IPS DF 6.9 (cell line): ENCODE measurements around the gene TRIM66.
"Not testable (repeated sequence)": the region's sequence is repeated elsewhere in the genome, so short reads cannot be mapped to it uniquely, and the experiment has no call there.

Experiments
- DNase-seq: peaks from one replicate; pipeline ENCODE4 v3.0.0-alpha.2; 2013; ENCODE audit warnings: low read depth, low spot score
- H3K27ac ChIP-seq: one replicate; pipeline ENCODE4 v1.5.1; 2013; ENCODE audit warnings: low read length, control low read depth
- H3K27me3 ChIP-seq: 2 replicates; pipeline ENCODE4 v1.6.1; 2013; ENCODE audit warnings: mild to moderate bottlenecking, low read length; ENCODE audit not compliant: control insufficient read depth, insufficient read depth
- H3K36me3 ChIP-seq: 2 replicates; pipeline ENCODE4 v1.6.1; 2013; ENCODE audit warnings: low read length; ENCODE audit not compliant: control insufficient read depth, insufficient read depth
- H3K4me1 ChIP-seq: 2 replicates; pipeline ENCODE4 v1.6.1; 2013; ENCODE audit warnings: low read length; ENCODE audit not compliant: control insufficient read depth, insufficient read depth
- H3K4me3 ChIP-seq: 2 replicates; pipeline ENCODE4 v1.5.1; 2013; ENCODE audit warnings: mild to moderate bottlenecking, low read length
- H3K9me3 ChIP-seq: 2 replicates; pipeline ENCODE4 v1.6.1; 2013; ENCODE audit warnings: low read length, inconsistent platforms; ENCODE audit not compliant: control insufficient read depth, insufficient read depth
- WGBS: extraction: QIAGEN DNeasy Blood & Tissue Kit; methylation state at CpG from one replicate; pipeline ENCODE4 v1.1.7; 2013; ENCODE audit warnings: mixed read lengths, missing lambda C conversion rate; ENCODE audit not compliant: insufficient read length, insufficient coverage; 5-methylcytosine and 5-hydroxymethylcytosine counted together

TRIM66 gene

DNA sequence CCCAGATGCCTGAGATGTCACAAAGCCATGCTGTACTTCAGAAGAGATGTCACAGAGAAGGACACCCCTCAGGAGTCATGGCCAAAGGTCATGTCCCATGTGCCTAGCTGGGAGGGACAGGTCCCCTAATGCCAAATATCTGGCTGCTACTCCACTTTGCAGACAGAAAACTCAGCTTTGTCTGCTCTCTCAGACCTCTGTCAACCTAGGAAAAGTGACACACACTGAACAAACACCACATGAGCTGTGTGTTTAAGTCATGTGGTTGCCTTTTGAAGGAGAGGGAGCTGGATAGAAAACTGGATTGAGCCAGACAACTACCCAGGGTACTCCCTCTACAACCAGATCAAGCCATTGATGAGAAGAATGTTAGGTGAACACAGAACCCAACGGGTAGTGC lies 3.5 kb downstream of the TRIM66 start:
- Histone ChIP-seq H3K4me3 (no peak overlapping the region), H3K36me3 (peaks cover 6% of the 10 kb centered on the region; the same call in 1 of the 2 replicates), H3K27me3 (no peaks in the 10 kb centered on the region), H3K27ac (no peak overlapping the region), H3K9me3 (no peaks in the 10 kb centered on the region), H3K4me1 (no peaks in the 10 kb centered on the region; the same call in 1 of the 2 replicates)
- no peak for DNase-seq
- WGBS = no CpG with 5 or more reads among the region's 1 CpG

- Histone ChIP-seq H3K27ac (no peak overlapping the region), H3K4me1 (peaks cover 5% of the 10 kb centered on the region), H3K27me3 (no peaks in the 10 kb centered on the region), H3K9me3 (no peaks in the 10 kb centered on the region), H3K4me3 (no peak overlapping the region), H3K36me3 (no peaks in the 10 kb centered on the region)
- WGBS = no CpG with 5 or more reads among the region's 1 CpG
- no peak for DNase-seq
These were observed 6.0 kb downstream of the TRIM66 start for GRCh38 chr11:8676458-8676857.

- WGBS = 100% methylated on average over 2 of the region's 2 CpGs
- no peaks in the 10 kb centered on the region for H3K9me3 ChIP-seq
- peaks cover 6% of the 10 kb centered on the region for H3K4me1 ChIP-seq
These were observed 7.6 kb downstream of the TRIM66 start for GRCh38 chr11:8674859-8675258.

GRCh38 chr11:8672346-8672745 lies 10.1 kb downstream of the TRIM66 start:
- no peak for DNase-seq
- H3K4me3 ChIP-seq = no peak overlapping the region
- H3K9me3 ChIP-seq = no peaks in the 10 kb centered on the region
- peaks cover 6% of the 10 kb centered on the region for H3K4me1 ChIP-seq
- no CpG with 5 or more reads among the region's 2 CpGs for WGBS
- H3K27me3 ChIP-seq = no peaks in the 10 kb centered on the region
- peak overlapping the region; percentile 49 for H3K27ac ChIP-seq
- no peaks in the 10 kb centered on the region for H3K36me3 ChIP-seq

More at GRCh38 chr11:8674859-8675258, 7.6 kb downstream of the TRIM66 start:
- no peaks in the 10 kb centered on the region for H3K36me3 ChIP-seq
- H3K4me3 ChIP-seq = no peak overlapping the region
- H3K27me3 ChIP-seq = no peaks in the 10 kb centered on the region
- no peak overlapping the region for H3K27ac ChIP-seq
- DNase-seq = no peak

- H3K4me1 ChIP-seq = peaks cover 6% of the 10 kb centered on the region
- DNase-seq = no peak
- H3K9me3 ChIP-seq = no peaks in the 10 kb centered on the region
- WGBS = no CpG with 5 or more reads among the region's 1 CpG
- no peak overlapping the region for H3K4me3 ChIP-seq
- H3K27me3 ChIP-seq = no peaks in the 10 kb centered on the region
- H3K36me3 ChIP-seq = no peaks in the 10 kb centered on the region
- peak overlapping the region; percentile 49 for H3K27ac ChIP-seq
These were observed 10.8 kb downstream of the TRIM66 start for GRCh38 chr11:8671651-8672062.

GRCh38 chr11:8671193-8671612 lies 11.3 kb downstream of the TRIM66 start:
- H3K4me1 ChIP-seq = peaks cover 6% of the 10 kb centered on the region
- no peaks in the 10 kb centered on the region for H3K36me3 ChIP-seq
- peak; percentile 75 for DNase-seq
- H3K4me3 ChIP-seq = no peak overlapping the region
- H3K9me3 ChIP-seq = no peaks in the 10 kb centered on the region
- H3K27ac ChIP-seq = peak overlapping the region; percentile 49
- no peaks in the 10 kb centered on the region for H3K27me3 ChIP-seq
- no CpG with 5 or more reads among the region's 4 CpGs for whole genome bisulfite sequencing

- H3K27ac ChIP-seq, H3K27me3 ChIP-seq, H3K4me3 ChIP-seq, H3K36me3 ChIP-seq, DNase-seq, H3K4me1 ChIP-seq, H3K9me3 ChIP-seq: not testable (repeated sequence)
- no CpG with 5 or more reads among the region's 6 CpGs for WGBS
These were observed 12.4 kb downstream of the TRIM66 start for GRCh38 chr11:8670081-8670480.

GRCh38 chr11:8665222-8665621 lies 17.2 kb downstream of the TRIM66 start:
- Histone ChIP-seq H3K27ac (no peak overlapping the region), H3K4me3 (no peak overlapping the region), H3K27me3 (no peaks in the 10 kb centered on the region), H3K9me3 (no peaks in the 10 kb centered on the region), H3K36me3 (no peaks in the 10 kb centered on the region), H3K4me1 (peaks cover 3% of the 10 kb centered on the region)
- no peak for DNase-seq
- no CpG with 5 or more reads among the region's 1 CpG for WGBS

DNA sequence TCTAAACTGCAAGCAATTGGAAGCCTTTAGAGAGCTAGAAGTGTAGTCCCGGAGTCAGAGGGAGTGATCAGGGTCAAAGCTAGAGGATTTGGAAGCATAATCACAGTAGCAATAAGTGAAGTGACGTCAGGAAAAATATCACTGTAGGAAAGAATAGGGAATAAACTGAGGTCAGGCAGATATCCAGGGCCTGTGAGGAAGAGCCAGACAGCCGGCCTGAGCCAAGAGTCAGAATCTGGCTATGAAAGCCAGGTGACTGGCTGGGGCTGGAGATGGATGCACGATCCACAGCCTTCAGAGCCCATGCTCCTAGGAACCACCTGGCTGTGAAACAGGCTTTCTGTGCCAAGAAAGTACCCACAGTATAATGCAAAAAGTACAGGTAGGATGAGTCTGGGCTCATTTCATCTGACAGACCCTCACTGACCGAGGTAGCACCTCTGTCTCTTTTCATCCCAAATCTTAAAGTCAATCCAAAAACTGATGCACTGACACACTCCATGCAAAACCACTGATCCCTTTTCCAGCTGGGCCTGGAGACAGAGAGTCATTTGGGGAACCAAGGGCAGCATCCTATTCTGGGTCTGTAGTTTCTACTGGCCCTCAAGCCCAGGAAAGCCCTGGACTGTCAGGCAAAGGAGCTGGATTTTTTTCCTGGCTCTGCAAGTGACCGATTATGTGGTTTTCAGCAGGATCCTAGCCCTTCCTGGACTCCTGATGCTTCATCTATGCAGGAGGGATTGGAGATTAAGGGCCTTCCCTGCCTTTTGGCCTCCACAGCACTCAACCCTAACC lies 21.3 kb downstream of the TRIM66 start:
- peaks cover 3% of the 10 kb centered on the region for H3K4me1 ChIP-seq
- no peak for DNase-seq
- no peaks in the 10 kb centered on the region for H3K36me3 ChIP-seq
- no peaks in the 10 kb centered on the region for H3K27me3 ChIP-seq
- no peaks in the 10 kb centered on the region for H3K9me3 ChIP-seq
- H3K27ac ChIP-seq = no peak overlapping the region
- no peak overlapping the region for H3K4me3 ChIP-seq
- no CpG with 5 or more reads among the region's 6 CpGs for WGBS

DNA sequence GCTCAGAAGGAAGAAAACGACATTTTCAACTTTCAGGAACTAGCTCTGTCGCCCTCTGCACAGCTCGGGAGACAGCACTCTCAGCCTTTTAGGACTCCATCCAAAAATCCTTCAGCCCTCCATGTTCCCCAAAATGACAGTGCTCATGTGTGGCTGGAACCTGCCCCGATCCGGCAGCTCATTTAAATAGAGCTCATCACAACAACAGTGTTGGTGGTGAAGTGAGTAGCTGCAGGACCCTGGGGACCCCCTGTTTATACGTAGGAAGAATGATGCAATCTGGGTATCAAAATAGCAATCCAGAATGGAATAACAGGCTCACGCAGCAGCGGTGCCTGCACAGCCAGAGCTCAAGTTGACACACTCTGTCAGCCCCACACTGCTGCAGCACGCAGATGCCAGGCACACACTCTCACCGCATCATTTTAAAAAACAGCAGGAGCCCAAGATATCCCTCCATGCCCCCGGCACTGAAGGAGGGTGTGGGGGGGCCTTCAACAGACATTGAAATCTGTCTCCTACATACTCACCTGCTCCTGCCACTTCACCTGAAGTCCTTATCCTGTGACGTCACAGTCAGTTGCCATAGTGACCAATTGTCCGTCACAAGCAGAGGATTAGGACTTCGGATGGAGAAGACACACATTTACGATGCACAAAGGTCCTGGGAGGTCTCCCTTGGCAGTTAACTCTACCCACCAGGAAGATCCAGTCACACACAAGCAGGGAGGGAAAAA lies 24.0 kb downstream of the TRIM66 start:
- no peaks in the 10 kb centered on the region for H3K27me3 ChIP-seq
- H3K9me3 ChIP-seq = no peaks in the 10 kb centered on the region
- WGBS = no CpG with 5 or more reads among the region's 15 CpGs
- no peak for DNase-seq
- no peak overlapping the region for H3K4me3 ChIP-seq
- no peak overlapping the region for H3K27ac ChIP-seq
- H3K36me3 ChIP-seq = no peaks in the 10 kb centered on the region
- peaks cover 3% of the 10 kb centered on the region for H3K4me1 ChIP-seq
